ENCODE measurements around the gene ENOPH1. TPM values are rescaled to one million over a fixed set of nuclear protein-coding genes. Genes with fewer than 3 reads are reported as not detected.
"Not testable (repeated sequence)": the region's sequence is repeated elsewhere in the genome, so short reads cannot be mapped to it uniquely, and the experiment has no call there.

The ENOPH1 gene
- total RNA-seq, 2 donors from 2014 or later, result 57.0 to 67.8 TPM

- no peaks in the 10 kb centered on the region for H3K27me3 Mint-ChIP-seq (ENCODE audit: low read depth)
- H3K4me3 Mint-ChIP-seq, result no peak overlapping the region
- ATAC-seq (replicated peaks in 1 of 2) (no peak), DNase-seq (no peak)
- H3K27ac Mint-ChIP-seq, result no peak overlapping the region
- no peaks in the 10 kb centered on the region for H3K4me1 Mint-ChIP-seq (ENCODE audit: low read depth)
- no peaks in the 10 kb centered on the region for H3K36me3 Mint-ChIP-seq (ENCODE audit: insufficient read depth in 2 of 2)
- no peaks in the 10 kb centered on the region for H3K9me3 Mint-ChIP-seq
These were observed 26.7 kb upstream of the ENOPH1 start for GRCh38 chr4:82403725-82404124.

- not testable (repeated sequence) for H3K36me3 Mint-ChIP-seq (ENCODE audit: insufficient read depth in 2 of 2); H3K27ac Mint-ChIP-seq; H3K4me3 Mint-ChIP-seq; ATAC-seq (replicated peaks in 1 of 2); DNase-seq; H3K9me3 Mint-ChIP-seq
- Mint-ChIP-seq H3K27me3 (ENCODE audit: low read depth) (peaks cover 31% of the 10 kb centered on the region), H3K4me1 (ENCODE audit: low read depth) (peaks cover 10% of the 10 kb centered on the region)
These were observed 15.3 kb upstream of the ENOPH1 start for GRCh38 chr4:82415061-82415460.

GRCh38 chr4:82415922-82416365 lies 14.4 kb upstream of the ENOPH1 start:
- peaks cover 0 to 2% of the 10 kb centered on the region in 2 donors for H3K36me3 Mint-ChIP-seq (ENCODE audit: insufficient read depth in 2 of 2)
- H3K4me3 Mint-ChIP-seq, result peak overlapping the region in 1 of 2 donors; percentile 50
- peaks cover 10% of the 10 kb centered on the region for H3K4me1 Mint-ChIP-seq (ENCODE audit: low read depth)
- H3K27me3 Mint-ChIP-seq (ENCODE audit: low read depth), result peaks cover 31% of the 10 kb centered on the region
- H3K27ac Mint-ChIP-seq, result no peak overlapping the region
- DNase-seq (no peak), ATAC-seq (replicated peaks in 1 of 2) (no peak)
- no peaks in the 10 kb centered on the region for H3K9me3 Mint-ChIP-seq

- no peak for DNase-seq
- peak in 1 of 2 donors; percentile 4 for ATAC-seq (replicated peaks in 1 of 2)
- Mint-ChIP-seq H3K4me3 (no peak overlapping the region), H3K27ac (no peak overlapping the region), H3K27me3 (ENCODE audit: low read depth) (peaks cover 31% of the 10 kb centered on the region), H3K4me1 (ENCODE audit: low read depth) (peaks cover 16% of the 10 kb centered on the region), H3K9me3 (no peaks in the 10 kb centered on the region), H3K36me3 (ENCODE audit: insufficient read depth in 2 of 2) (peaks cover 7 to 15% of the 10 kb centered on the region in 2 donors)
These were observed 10.9 kb upstream of the ENOPH1 start for GRCh38 chr4:82419451-82419850.

- peaks cover 12 to 39% of the 10 kb centered on the region in 2 donors for H3K36me3 Mint-ChIP-seq (ENCODE audit: insufficient read depth in 2 of 2)
- peaks cover 31% of the 10 kb centered on the region for H3K4me1 Mint-ChIP-seq (ENCODE audit: low read depth)
- no peak overlapping the region for H3K4me3 Mint-ChIP-seq
- ATAC-seq (replicated peaks in 1 of 2), result peak; percentile 23 to 34
- H3K27me3 Mint-ChIP-seq (ENCODE audit: low read depth), result peaks cover 15% of the 10 kb centered on the region
- no peaks in the 10 kb centered on the region for H3K9me3 Mint-ChIP-seq
- DNase-seq, result no peak
- H3K27ac Mint-ChIP-seq, result peak overlapping the region; percentile 38
These were observed 8.4 kb upstream of the ENOPH1 start for GRCh38 chr4:82421796-82422560.

GRCh38 chr4:82422616-82423015 lies 7.8 kb upstream of the ENOPH1 start:
- no peaks in the 10 kb centered on the region for H3K9me3 Mint-ChIP-seq
- peak overlapping the region; percentile 92 for H3K27ac Mint-ChIP-seq
- ATAC-seq (replicated peaks in 1 of 2) (no peak), DNase-seq (no peak)
- peaks cover 14 to 46% of the 10 kb centered on the region in 2 donors for H3K36me3 Mint-ChIP-seq (ENCODE audit: insufficient read depth in 2 of 2)
- no peak overlapping the region for H3K4me3 Mint-ChIP-seq
- peaks cover 9% of the 10 kb centered on the region for H3K27me3 Mint-ChIP-seq (ENCODE audit: low read depth)
- H3K4me1 Mint-ChIP-seq (ENCODE audit: low read depth), result peaks cover 37% of the 10 kb centered on the region

GRCh38 chr4:82423245-82424054 lies 6.9 kb upstream of the ENOPH1 start:
- DNase-seq (no peak), ATAC-seq (replicated peaks in 1 of 2) (peak; percentile 24 to 30)
- H3K4me3 Mint-ChIP-seq, result no peak overlapping the region
- peaks cover under 1% of the 10 kb centered on the region for H3K27me3 Mint-ChIP-seq (ENCODE audit: low read depth)
- H3K4me1 Mint-ChIP-seq (ENCODE audit: low read depth), result peaks cover 46% of the 10 kb centered on the region
- peaks cover 22 to 54% of the 10 kb centered on the region in 2 donors for H3K36me3 Mint-ChIP-seq (ENCODE audit: insufficient read depth in 2 of 2)
- H3K9me3 Mint-ChIP-seq, result no peaks in the 10 kb centered on the region
- peak overlapping the region; percentile 92 for H3K27ac Mint-ChIP-seq

- DNase-seq, result no peak
- Mint-ChIP-seq H3K27me3 (ENCODE audit: low read depth) (no peaks in the 10 kb centered on the region), H3K4me3 (peak overlapping the region in 1 of 2 donors; percentile 54), H3K4me1 (ENCODE audit: low read depth) (peaks cover 47% of the 10 kb centered on the region), H3K9me3 (no peaks in the 10 kb centered on the region), H3K27ac (peak overlapping the region; percentile 46), H3K36me3 (ENCODE audit: insufficient read depth in 2 of 2) (peaks cover 28 to 62% of the 10 kb centered on the region in 2 donors)
- ATAC-seq (replicated peaks in 1 of 2), result no peak
These were observed 4.9 kb upstream of the ENOPH1 start for GRCh38 chr4:82425478-82425877.

- Mint-ChIP-seq H3K36me3 (ENCODE audit: insufficient read depth in 2 of 2) (peaks cover 30 to 57% of the 10 kb centered on the region in 2 donors), H3K9me3 (no peaks in the 10 kb centered on the region), H3K27me3 (ENCODE audit: low read depth) (no peaks in the 10 kb centered on the region), H3K27ac (peak overlapping the region; percentile 99), H3K4me1 (ENCODE audit: low read depth) (peaks cover 70% of the 10 kb centered on the region), H3K4me3 (peak overlapping the region; percentile 91 to 100)
- no peak for ATAC-seq (replicated peaks in 1 of 2)
- DNase-seq, result no peak
These were observed 1.8 kb upstream of the ENOPH1 start for GRCh38 chr4:82428526-82428968.

- Mint-ChIP-seq H3K9me3 (no peaks in the 10 kb centered on the region), H3K4me3 (peak overlapping the region; percentile 91 to 100), H3K27ac (peak overlapping the region; percentile 95), H3K4me1 (ENCODE audit: low read depth) (peaks cover 73% of the 10 kb centered on the region), H3K36me3 (ENCODE audit: insufficient read depth in 2 of 2) (peaks cover 27 to 51% of the 10 kb centered on the region in 2 donors), H3K27me3 (ENCODE audit: low read depth) (no peaks in the 10 kb centered on the region)
- DNase-seq (peak; percentile 92 to 97), ATAC-seq (replicated peaks in 1 of 2) (peak; percentile 53 to 57)
These were observed 1.2 kb upstream of the ENOPH1 start for GRCh38 chr4:82428969-82429727.

- DNase-seq (no peak), ATAC-seq (replicated peaks in 1 of 2) (no peak)
- Mint-ChIP-seq H3K27ac (peak overlapping the region; percentile 95), H3K4me1 (ENCODE audit: low read depth) (peaks cover 73% of the 10 kb centered on the region), H3K9me3 (no peaks in the 10 kb centered on the region), H3K36me3 (ENCODE audit: insufficient read depth in 2 of 2) (peaks cover 25 to 47% of the 10 kb centered on the region in 2 donors), H3K27me3 (ENCODE audit: low read depth) (no peaks in the 10 kb centered on the region), H3K4me3 (peak overlapping the region; percentile 91 to 100)
These were observed 630 bp upstream of the ENOPH1 start for GRCh38 chr4:82429728-82430192.

GRCh38 chr4:82430964-82431745 lies 765 bp downstream of the ENOPH1 start:
- peak overlapping the region; percentile 91 for H3K27ac Mint-ChIP-seq
- H3K4me3 Mint-ChIP-seq, result peak overlapping the region; percentile 91 to 100
- H3K36me3 Mint-ChIP-seq (ENCODE audit: insufficient read depth in 2 of 2), result peaks cover 25 to 39% of the 10 kb centered on the region in 2 donors
- H3K27me3 Mint-ChIP-seq (ENCODE audit: low read depth), result no peaks in the 10 kb centered on the region
- H3K9me3 Mint-ChIP-seq, result no peaks in the 10 kb centered on the region
- DNase-seq, result peak in 1 of 2 donors; percentile 40
- no peak for ATAC-seq (replicated peaks in 1 of 2)
- peaks cover 72% of the 10 kb centered on the region for H3K4me1 Mint-ChIP-seq (ENCODE audit: low read depth)
